PFSK-1 (cell line): ENCODE measurements around the gene HAUS2.

Source experiments
- POLR2AphosphoS5 ChIP-seq: IDR thresholded peaks from 2 replicates; pipeline ENCODE4 v1.6.1; 2012; ENCODE audit warnings: low read depth, mild to moderate bottlenecking, control low read depth, low read length, moderate library complexity
- TAF1 ChIP-seq: IDR thresholded peaks from 2 replicates; pipeline ENCODE4 v1.6.1; 2012; ENCODE audit warnings: low read length, control low read depth, borderline replicate concordance; ENCODE audit not compliant: insufficient read depth

DNA sequence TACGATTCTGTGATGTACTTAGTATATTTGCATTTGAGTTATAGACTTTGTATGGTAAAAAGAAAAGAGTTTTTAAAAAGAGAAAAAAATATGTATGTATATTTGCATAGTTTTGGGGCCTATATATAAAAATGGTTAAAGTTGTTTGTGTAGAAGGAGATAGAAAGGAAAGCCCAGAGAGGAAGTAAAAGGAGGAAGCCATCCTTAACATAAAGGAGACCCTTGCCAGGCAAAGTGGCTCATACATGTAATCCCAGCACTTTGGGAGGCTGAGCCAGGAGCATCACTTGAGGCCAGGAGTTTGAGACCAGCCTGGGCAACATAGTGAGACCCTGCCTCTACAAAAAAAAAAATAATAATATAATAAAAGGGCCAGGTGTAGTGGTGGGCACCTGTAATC is 44.8 kb upstream of the HAUS2 start:
- TF ChIP-seq POLR2AphosphoS5 (no peak), TAF1 (no peak)
